Loucy (cell line): ENCODE measurements around the gene ACADVL.

Source experiments
- H2AFZ ChIP-seq: fragments of 200-600 bp; sonication (generic); 2 replicates; pipeline ENCODE4 v1.6.0; 2016; ENCODE audit warnings: antibody characterized with exemption, mild to moderate bottlenecking, low read length, moderate library complexity
- H3F3A ChIP-seq: fragments of 200-600 bp; 2 replicates; pipeline ENCODE4 v1.6.0; 2016; ENCODE audit warnings: antibody characterized with exemption, low read depth, mild to moderate bottlenecking
- H3K27me3 ChIP-seq: fragments of 200-600 bp; sonication (generic); 2 replicates; pipeline ENCODE4 v1.6.1; 2014; ENCODE audit warnings: low read length, mild to moderate bottlenecking; ENCODE audit not compliant: insufficient read depth, poor library complexity, severe bottlenecking
- H3K36me3 ChIP-seq: fragments of 200-600 bp; sonication (generic); 2 replicates; pipeline ENCODE4 v1.6.1; 2016; ENCODE audit warnings: low read length; ENCODE audit not compliant: insufficient read depth
- H3K4me1 ChIP-seq: fragments of 200-600 bp; sonication (generic); 2 replicates; pipeline ENCODE4 v1.5.1; 2014; ENCODE audit warnings: low read length, mild to moderate bottlenecking; ENCODE audit not compliant: insufficient read depth, poor library complexity, severe bottlenecking
- H3K4me2 ChIP-seq: fragments of 200-600 bp; sonication (generic); 2 replicates; pipeline ENCODE4 v1.6.0; 2014; ENCODE audit warnings: antibody characterized with exemption, low read length, low read depth, mild to moderate bottlenecking; ENCODE audit not compliant: poor library complexity, severe bottlenecking
- H3K4me3 ChIP-seq: fragments of 200-600 bp; sonication (generic); 2 replicates; pipeline ENCODE4 v1.5.1; 2014; ENCODE audit warnings: low read length, mild to moderate bottlenecking, mixed read lengths; ENCODE audit not compliant: poor library complexity, severe bottlenecking
- H3K79me2 ChIP-seq: fragments of 200-600 bp; sonication (generic); 2 replicates; pipeline ENCODE4 v1.6.1; 2014; ENCODE audit warnings: low read length; ENCODE audit not compliant: insufficient read depth
- H3K9ac ChIP-seq: fragments of 200-600 bp; sonication (generic); 2 replicates; pipeline ENCODE4 v1.6.0; 2014; ENCODE audit warnings: mild to moderate bottlenecking, low read depth, low read length, moderate library complexity; ENCODE audit not compliant: poor library complexity, severe bottlenecking
- H3K9me2 ChIP-seq: fragments of 200-600 bp; sonication (generic); replicated peaks from 2 replicates; pipeline ENCODE4 v1.6.1; 2016; ENCODE audit warnings: low read depth, low read length, mixed read lengths
- H3K9me3 ChIP-seq: fragments of 200-600 bp; sonication (generic); 2 replicates; pipeline ENCODE4 v1.6.1; 2014; ENCODE audit warnings: mild to moderate bottlenecking, antibody characterized with exemption, low read length, low read depth; ENCODE audit not compliant: insufficient read depth
- H4K20me1 ChIP-seq: fragments of 200-600 bp; sonication (generic); 2 replicates; pipeline ENCODE4 v1.6.0; 2014; ENCODE audit warnings: antibody characterized with exemption, low read length, mild to moderate bottlenecking; ENCODE audit not compliant: insufficient read depth, poor library complexity, severe bottlenecking
- CTCF ChIP-seq: fragments of 200-600 bp; sonication (generic); conservative IDR thresholded peaks from 2 replicates; pipeline ENCODE4 v1.5.1; 2014; ENCODE audit warnings: mild to moderate bottlenecking, antibody characterized with exemption, low read length
- EZH2phosphoT487 ChIP-seq: fragments of 200-600 bp; IDR thresholded peaks from 2 replicates; pipeline ENCODE4 v1.6.1; 2018; ENCODE audit warnings: antibody characterized with exemption, mild to moderate bottlenecking, moderate library complexity, borderline replicate concordance

Gene ACADVL

GRCh38 chr17:7208027-7208571 is 11.6 kb upstream of the ACADVL start:
- Histone ChIP-seq H3K4me2 (no peak overlapping the region), H3K9me2 (no peaks in the 10 kb centered on the region), H3K9me3 (no peaks in the 10 kb centered on the region), H3K4me1 (no peaks in the 10 kb centered on the region), H3K79me2 (peaks cover 10% of the 10 kb centered on the region), H2AFZ (no peak overlapping the region), H3F3A (no peaks in the 10 kb centered on the region), H3K36me3 (peaks cover 9% of the 10 kb centered on the region; the same call in 1 of the 2 replicates), H3K9ac (no peak overlapping the region), H3K4me3 (no peak overlapping the region), H3K27me3 (no peaks in the 10 kb centered on the region), H4K20me1 (peaks cover 2% of the 10 kb centered on the region)
- TF ChIP-seq CTCF (no peak), EZH2phosphoT487 (no peak)

GRCh38 chr17:7208754-7209460 is 10.8 kb upstream of the ACADVL start:
- peaks cover under 1% of the 10 kb centered on the region; the same call in 1 of the 2 replicates for H3K36me3 ChIP-seq
- peaks cover 2% of the 10 kb centered on the region for H4K20me1 ChIP-seq
- no peaks in the 10 kb centered on the region for H3F3A ChIP-seq
- peaks cover 6% of the 10 kb centered on the region for H3K4me1 ChIP-seq
- H3K4me2 ChIP-seq, result no peak overlapping the region
- no peaks in the 10 kb centered on the region for H3K9me3 ChIP-seq
- H3K4me3 ChIP-seq, result no peak overlapping the region
- H3K79me2 ChIP-seq, result peaks cover 16% of the 10 kb centered on the region
- no peaks in the 10 kb centered on the region for H3K9me2 ChIP-seq
- H2AFZ ChIP-seq, result no peak overlapping the region
- TF ChIP-seq CTCF, result no peak
- no peak for TF ChIP-seq EZH2phosphoT487
- no peak overlapping the region for H3K9ac ChIP-seq
- H3K27me3 ChIP-seq, result no peaks in the 10 kb centered on the region

GRCh38 chr17:7211491-7212273 is 8.1 kb upstream of the ACADVL start:
- no peak for TF ChIP-seq EZH2phosphoT487
- TF ChIP-seq CTCF, result no peak
- no peaks in the 10 kb centered on the region for H3K9me2 ChIP-seq
- no peak overlapping the region for H2AFZ ChIP-seq
- H3K27me3 ChIP-seq, result no peaks in the 10 kb centered on the region
- no peaks in the 10 kb centered on the region for H3K36me3 ChIP-seq
- H3K4me1 ChIP-seq, result peaks cover 26% of the 10 kb centered on the region
- H3K4me2 ChIP-seq, result no peak overlapping the region
- H3K9ac ChIP-seq, result no peak overlapping the region
- peaks cover 3% of the 10 kb centered on the region; the same call in 1 of the 2 replicates for H3F3A ChIP-seq
- H3K79me2 ChIP-seq, result peaks cover 24% of the 10 kb centered on the region
- no peak overlapping the region for H3K4me3 ChIP-seq
- H3K9me3 ChIP-seq, result no peaks in the 10 kb centered on the region
- H4K20me1 ChIP-seq, result peaks cover 6% of the 10 kb centered on the region
